ENCODE measurements around the gene PALLD.

The PALLD gene

GRCh38 chr4:168562041-168562571 lies 65.3 kb downstream of the PALLD start:
- DNase-seq = no peak

- no peak for DNase-seq
Observed at GRCh38 chr4:168564023-168564422, 67.2 kb downstream of the PALLD start.

GRCh38 chr4:168565130-168565529 lies 68.3 kb downstream of the PALLD start:
- no peak for DNase-seq

GRCh38 chr4:168566726-168567125 lies 69.9 kb downstream of the PALLD start:
- no peak for DNase-seq

GRCh38 chr4:168569066-168569930 lies 72.4 kb downstream of the PALLD start:
- no peak for DNase-seq

- DNase-seq = no peak
Observed at GRCh38 chr4:168569931-168570276, 73.1 kb downstream of the PALLD start.

GRCh38 chr4:168570466-168570865 lies 73.6 kb downstream of the PALLD start:
- DNase-seq = no peak

GRCh38 chr4:168572002-168572401 lies 75.2 kb downstream of the PALLD start:
- DNase-seq = no peak

- DNase-seq = no peak
Observed at GRCh38 chr4:168573870-168574269, 77.0 kb downstream of the PALLD start.

GRCh38 chr4:168574581-168575295 lies 77.9 kb downstream of the PALLD start:
- no peak for DNase-seq

- no peak for DNase-seq
Observed at GRCh38 chr4:168575473-168575872, 78.6 kb downstream of the PALLD start.

GRCh38 chr4:168577624-168578023 lies 80.8 kb downstream of the PALLD start:
- DNase-seq = no peak

GRCh38 chr4:168580228-168580627 lies 83.4 kb downstream of the PALLD start:
- DNase-seq = no peak

- no peak for DNase-seq
Observed at GRCh38 chr4:168584321-168584771, 87.5 kb downstream of the PALLD start.

GRCh38 chr4:168585168-168586091 lies 88.6 kb downstream of the PALLD start:
- no peak for DNase-seq

GRCh38 chr4:168586926-168587325 lies 90.1 kb downstream of the PALLD start:
- DNase-seq = no peak

GRCh38 chr4:168587411-168588125 lies 90.7 kb downstream of the PALLD start:
- no peak for DNase-seq

- no peak for DNase-seq
Observed at GRCh38 chr4:168588916-168589531, 92.2 kb downstream of the PALLD start.

GRCh38 chr4:168592676-168593075 lies 95.8 kb downstream of the PALLD start:
- DNase-seq = no peak

- no peak for DNase-seq
Observed at GRCh38 chr4:168593399-168593798, 96.5 kb downstream of the PALLD start.

- DNase-seq = no peak
Observed at GRCh38 chr4:168594121-168594520, 97.3 kb downstream of the PALLD start.

GRCh38 chr4:168598191-168598590 lies 101.3 kb downstream of the PALLD start:
- DNase-seq = no peak

All from activated gamma-delta T cell (primary cell).